GM18505 (cell line): ENCODE measurements around the gene RFTN2.
"Not testable (repeated sequence)": the region's sequence is repeated elsewhere in the genome, so short reads cannot be mapped to it uniquely, and the experiment has no call there.

Experiments used
- ATAC-seq: cut with Tn5 transposase; IDR thresholded peaks from one replicate; pipeline ENCODE4 v1.9.1; 2021; ENCODE audit not compliant: unreplicated experiment
- POLR2A ChIP-seq: IDR thresholded peaks from 4 replicates; pipeline ENCODE4 v1.6.1; 2011; ENCODE audit warnings: borderline replicate concordance; ENCODE audit not compliant: insufficient read depth, insufficient read length; ENCODE audit errors: extremely low read depth

Gene RFTN2

GRCh38 chr2:197675246-197675645, at the start of gene RFTN2:
RFTN2 (minus strand) TSS chr2:197675587; CDS start chr2:197675458, 129 bp downstream.
- TF ChIP-seq POLR2A = no peak
- no peak for ATAC-seq

- TF ChIP-seq POLR2A = no peak
Observed at GRCh38 chr2:197717863-197718262, 42.5 kb upstream of the RFTN2 start.

GRCh38 chr2:197713271-197713670, 37.9 kb upstream of the RFTN2 start:
- no peak for ATAC-seq
- no peak for TF ChIP-seq POLR2A

More at GRCh38 chr2:197717863-197718262, 42.5 kb upstream of the RFTN2 start:
- no peak for ATAC-seq

- no peak for ATAC-seq
- no peak for TF ChIP-seq POLR2A
Observed at GRCh38 chr2:197711578-197711977, 36.2 kb upstream of the RFTN2 start.

GRCh38 chr2:197710424-197711042, 35.1 kb upstream of the RFTN2 start:
- peak; percentile 79 for ATAC-seq
- no peak for TF ChIP-seq POLR2A

- not testable (repeated sequence) for ATAC-seq
Observed at GRCh38 chr2:197709140-197709539, 33.8 kb upstream of the RFTN2 start.

- ATAC-seq = no peak
- TF ChIP-seq POLR2A = no peak
Observed at GRCh38 chr2:197708331-197708730, 32.9 kb upstream of the RFTN2 start.

GRCh38 chr2:197707316-197708213, 32.2 kb upstream of the RFTN2 start:
- no peak for ATAC-seq
- TF ChIP-seq POLR2A = no peak

GRCh38 chr2:197706839-197707207, 31.4 kb upstream of the RFTN2 start:
- no peak for ATAC-seq
- no peak for TF ChIP-seq POLR2A

GRCh38 chr2:197705912-197706838, 30.8 kb upstream of the RFTN2 start:
- no peak for ATAC-seq
- TF ChIP-seq POLR2A = no peak

- peak; percentile 87 for ATAC-seq
- TF ChIP-seq POLR2A = peak; percentile 94
Observed at GRCh38 chr2:197705121-197705911, 29.9 kb upstream of the RFTN2 start, which contains the start of gene MARS2. MARS2 (plus strand) TSS chr2:197705369; CDS start chr2:197705406, 37 bp downstream.

- ATAC-seq = peak; percentile 33
- TF ChIP-seq POLR2A = no peak
Observed at GRCh38 chr2:197704434-197705120, 29.2 kb upstream of the RFTN2 start.
